HG03039 (cell line): ENCODE results near the gene SIL1.
"Not testable (repeated sequence)": the region's sequence is repeated elsewhere in the genome, so short reads cannot be mapped to it uniquely, and the experiment has no call there.

Experiments
- ATAC-seq: cut with Tn5 transposase; IDR thresholded peaks from one replicate; pipeline ENCODE4 v1.9.1; 2021; ENCODE audit warnings: mild to moderate bottlenecking, moderate library complexity; ENCODE audit not compliant: unreplicated experiment

Gene SIL1

GRCh38 chr5:139197710-139198669, at the start of gene SIL1:
SIL1 (minus strand) TSS chr5:139198368; CDS start chr5:139127843, 70,525 bp downstream.
- ATAC-seq, result peak; percentile 90

DNA sequence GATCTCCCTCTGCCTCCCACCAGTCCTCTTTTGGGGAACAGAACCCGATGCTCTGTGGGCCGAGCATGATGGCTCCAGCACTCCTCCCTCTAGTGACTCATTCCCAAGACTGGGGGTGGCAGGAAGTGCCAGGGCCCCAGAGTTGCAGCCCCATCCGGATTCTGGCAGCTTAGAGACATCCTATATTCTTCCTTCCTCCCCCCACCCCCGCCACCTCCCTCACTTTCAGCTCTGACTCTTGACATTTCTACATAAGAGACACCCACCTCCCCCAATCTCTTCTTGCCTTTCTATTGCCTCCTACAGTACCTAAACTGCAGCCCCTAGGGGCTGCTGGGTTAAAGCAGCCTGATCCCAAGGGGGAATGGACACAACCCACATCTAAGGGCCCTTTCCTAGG, 48.2 kb upstream of the SIL1 start:
- no peak for ATAC-seq

DNA sequence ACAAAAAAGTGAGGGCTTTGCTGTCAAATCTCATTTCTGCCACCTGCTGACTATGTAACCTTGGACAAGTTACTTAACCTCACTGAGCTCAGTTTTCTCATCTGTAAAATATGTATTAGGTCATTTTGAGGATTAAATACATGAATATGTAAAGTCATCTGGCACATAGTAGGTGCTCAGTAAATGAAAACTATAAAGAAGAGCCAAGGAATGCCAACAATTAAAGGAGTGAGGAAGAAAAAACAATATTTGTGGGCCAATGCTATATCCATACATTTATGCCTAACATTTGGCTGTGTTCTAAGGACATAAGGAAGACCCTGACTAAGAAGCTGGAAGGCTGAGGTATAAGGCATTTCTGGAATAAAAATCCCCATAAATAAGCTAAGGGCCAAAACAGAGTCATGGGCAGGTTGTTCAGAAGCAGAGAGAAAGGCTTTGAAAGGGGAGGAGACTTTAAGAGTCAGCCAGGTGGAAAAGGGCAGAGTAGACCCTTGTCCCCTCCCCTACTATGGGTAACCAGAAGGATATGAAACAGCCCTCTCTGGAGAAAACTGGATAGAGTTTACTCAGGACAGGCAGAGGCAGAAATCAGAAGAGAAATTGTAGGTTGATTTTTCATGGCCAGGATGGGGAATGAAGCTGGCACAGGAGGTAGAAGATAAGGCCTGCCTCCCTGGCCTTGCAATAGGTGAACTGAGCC, 47.6 kb upstream of the SIL1 start:
- ATAC-seq, result no peak

DNA sequence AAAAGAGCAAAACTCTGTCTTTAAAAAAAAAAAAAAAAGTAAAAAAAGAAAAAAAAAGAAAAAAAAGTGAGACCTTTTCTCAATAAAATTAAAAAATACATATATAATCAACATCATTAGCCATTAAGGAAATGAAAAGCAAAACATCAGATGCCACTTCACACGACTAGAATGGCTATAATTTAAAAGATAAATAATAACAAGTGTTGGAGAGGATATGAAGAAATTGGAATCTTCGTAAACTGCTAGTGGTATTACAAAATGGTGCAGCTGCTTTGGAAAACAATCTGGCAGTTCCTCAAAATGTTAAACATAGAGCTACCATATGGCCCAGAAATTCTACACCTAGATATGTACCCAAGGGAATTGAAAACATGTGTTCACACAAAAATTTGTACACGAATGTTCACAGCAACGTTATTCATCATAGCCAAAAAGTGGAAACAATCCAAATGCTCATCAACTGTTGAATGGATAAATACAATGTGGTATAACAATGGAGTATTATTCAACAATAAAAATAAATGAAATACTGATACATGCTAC, 45.3 kb upstream of the SIL1 start:
- ATAC-seq, result no peak

DNA sequence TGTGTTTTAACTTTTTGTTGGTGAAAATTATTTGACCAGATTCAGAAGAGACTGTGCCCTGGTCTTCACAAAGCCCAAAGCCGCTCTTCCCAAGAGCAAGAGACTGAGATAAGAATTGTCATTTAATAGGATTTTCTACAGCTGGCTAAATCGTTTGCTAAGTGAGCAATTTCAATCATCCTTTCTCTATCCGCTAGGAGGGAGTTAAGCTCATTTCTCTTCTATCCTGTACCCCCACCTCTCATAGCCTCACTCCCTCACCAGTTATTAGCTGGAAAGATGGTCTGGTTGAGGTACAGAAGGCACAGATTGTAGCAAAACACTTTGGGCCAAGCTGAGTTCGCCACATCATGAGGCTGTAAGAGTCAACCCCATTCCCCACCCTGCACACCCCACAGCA, 43.0 kb upstream of the SIL1 start:
- ATAC-seq, result no peak

- no peak for ATAC-seq
Measured at GRCh38 chr5:139236479-139236878, 38.3 kb upstream of the SIL1 start.

DNA sequence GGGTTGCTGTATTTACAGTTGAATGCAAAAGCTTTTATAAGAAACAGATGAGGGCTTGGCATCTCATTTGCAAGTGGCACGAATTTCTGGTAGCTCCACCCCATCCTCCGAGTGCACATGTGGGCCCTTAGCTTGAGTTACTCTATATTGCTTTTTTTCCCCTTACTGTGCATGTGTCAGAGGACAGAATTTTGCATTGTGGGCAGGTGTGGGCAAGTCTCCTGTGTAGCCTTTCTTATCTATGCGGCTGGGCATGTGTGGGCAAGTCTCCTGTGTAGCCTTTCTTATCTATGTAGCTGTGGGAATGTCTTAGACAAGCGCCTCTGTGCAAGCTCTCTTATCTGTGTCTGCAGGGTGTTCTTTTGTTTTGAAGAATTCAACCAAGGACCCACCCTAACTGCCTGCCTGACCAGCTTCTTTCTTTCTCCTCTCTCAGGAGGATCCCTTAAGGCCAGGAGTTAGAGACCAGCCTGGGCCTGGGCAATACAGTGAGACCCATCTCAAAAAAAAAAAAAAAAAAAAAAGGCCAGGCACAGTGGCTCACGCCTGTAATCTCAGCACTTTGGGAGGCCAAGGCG, 34.1 kb upstream of the SIL1 start:
- ATAC-seq, result no peak

DNA sequence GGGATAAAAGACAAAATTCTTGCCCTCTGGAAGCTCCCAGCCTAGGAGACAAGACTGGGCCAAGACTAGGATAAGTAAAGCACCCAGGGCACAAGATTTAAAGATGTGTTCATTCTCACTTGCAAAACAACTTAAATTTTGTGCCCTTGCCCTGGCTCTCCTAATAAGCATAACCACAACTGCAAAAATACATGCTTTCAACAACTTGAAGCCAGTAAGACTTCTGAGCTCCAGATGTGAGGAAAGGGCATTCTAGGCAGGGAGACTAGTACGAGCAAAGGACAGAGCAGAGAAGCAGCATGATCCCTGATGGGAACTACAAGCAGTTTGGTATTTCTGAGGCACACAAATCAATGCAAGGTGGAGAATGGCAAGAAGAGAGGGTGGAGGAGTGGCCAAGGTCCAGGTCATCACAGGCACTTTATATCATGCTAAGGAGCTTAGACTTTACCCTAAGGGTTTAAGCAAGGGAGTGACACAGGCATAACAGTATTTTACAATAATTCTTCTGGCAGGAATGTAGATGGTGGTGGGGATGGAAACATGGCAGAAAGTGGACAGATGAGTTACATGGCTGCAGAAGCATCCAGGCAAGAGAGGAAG, 30.1 kb upstream of the SIL1 start:
- ATAC-seq, result no peak

DNA sequence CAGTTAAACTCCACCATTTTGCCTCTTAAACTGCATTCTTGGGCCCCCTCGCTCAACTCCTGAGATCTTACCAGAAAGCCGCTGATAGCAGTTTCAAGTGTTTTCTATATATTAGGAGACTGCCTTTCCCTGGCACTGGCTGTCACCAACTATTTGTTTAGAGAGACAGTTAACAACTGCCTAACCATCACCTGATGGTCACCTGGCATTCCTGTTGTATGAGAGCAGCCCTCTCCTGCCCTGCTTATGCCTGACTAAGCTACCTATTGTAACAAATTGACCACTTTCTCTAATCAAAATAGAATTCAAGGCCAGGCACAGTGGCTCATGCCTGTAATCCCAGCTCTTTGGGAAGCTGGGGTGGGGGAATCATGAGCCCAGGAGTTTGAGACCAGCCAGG, 28.0 kb upstream of the SIL1 start:
- ATAC-seq, result no peak

DNA sequence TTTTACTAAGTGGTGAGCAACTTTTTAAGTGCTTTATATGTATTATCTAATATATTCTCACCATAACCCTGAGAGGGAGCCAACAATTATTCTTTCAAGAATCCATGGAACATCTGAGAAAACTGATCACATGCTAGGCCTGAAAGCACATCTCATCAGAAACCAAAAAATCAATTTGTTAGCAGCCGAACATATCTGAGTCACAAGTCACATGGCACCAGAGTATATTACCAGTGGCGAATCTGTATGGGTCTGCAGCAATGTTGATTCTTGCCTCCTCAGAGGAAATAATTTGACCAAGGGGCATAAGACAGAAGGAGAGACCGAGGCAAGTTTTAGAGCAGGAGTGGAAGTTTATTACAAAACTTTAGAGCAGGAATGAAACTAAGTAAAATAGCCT, 25.3 kb upstream of the SIL1 start:
- ATAC-seq, result no peak

DNA sequence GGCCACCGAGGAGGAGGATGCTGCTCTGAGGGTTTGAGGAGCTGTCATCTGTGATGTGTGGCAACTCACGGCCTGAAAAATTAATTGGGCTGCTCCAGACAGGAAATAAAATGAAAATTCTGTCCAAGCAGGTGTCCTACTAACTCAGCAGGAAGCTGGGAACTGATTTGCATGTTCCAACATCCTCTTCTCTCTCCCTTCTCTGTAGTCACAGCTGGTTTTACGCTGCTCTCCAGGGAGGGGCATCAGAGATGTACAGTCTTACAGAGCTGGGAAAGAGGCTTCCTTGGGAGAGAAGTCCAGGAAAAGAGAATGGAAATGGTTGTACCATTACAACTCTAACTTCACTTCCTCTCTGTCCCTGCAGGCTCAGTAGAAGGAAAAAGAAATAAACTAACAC, 24.2 kb upstream of the SIL1 start:
- ATAC-seq, result no peak

- not testable (repeated sequence) for ATAC-seq
Measured at GRCh38 chr5:139218038-139218437, 19.9 kb upstream of the SIL1 start.

DNA sequence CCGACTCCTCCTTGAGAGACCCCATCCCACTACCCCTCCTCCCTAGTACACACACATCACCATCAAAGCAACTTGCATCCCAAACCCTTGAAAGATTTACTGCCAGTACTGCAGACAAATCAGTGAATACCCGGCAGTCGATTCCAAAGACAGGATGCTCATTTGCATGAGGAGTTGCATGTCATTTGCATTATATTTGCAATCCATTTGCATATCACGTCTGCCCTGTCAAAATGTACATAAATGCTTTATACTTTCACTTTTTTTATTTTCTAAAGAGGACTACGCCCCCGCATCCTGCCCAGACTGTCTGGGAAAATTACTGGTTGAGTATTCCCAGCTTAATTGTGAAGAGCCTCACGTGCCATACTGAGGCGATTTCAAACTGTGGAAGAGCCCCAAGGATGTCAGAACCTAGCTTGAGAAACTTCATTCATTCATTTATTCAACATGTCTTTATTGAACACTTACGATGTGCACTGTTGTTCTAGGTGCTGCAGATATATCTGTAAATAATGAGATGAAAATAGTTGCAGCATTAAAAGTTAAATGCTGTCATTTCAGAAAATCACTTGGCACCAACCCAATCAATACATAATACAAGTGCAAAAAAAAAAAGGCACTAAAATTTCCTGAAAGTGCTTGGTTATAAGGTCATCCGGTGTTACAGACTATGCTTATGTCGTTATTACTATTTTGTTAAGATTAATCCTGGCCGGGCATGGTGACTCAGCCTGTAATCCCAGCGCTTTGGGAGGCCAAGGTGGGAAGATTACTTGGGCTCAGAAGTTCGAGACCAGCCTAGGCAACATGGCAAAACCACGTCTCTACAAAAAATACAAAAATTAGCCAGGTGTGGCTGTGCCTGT, 17.2 kb upstream of the SIL1 start:
- no peak for ATAC-seq

GRCh38 chr5:139214646-139215045, 16.5 kb upstream of the SIL1 start:
- no peak for ATAC-seq

DNA sequence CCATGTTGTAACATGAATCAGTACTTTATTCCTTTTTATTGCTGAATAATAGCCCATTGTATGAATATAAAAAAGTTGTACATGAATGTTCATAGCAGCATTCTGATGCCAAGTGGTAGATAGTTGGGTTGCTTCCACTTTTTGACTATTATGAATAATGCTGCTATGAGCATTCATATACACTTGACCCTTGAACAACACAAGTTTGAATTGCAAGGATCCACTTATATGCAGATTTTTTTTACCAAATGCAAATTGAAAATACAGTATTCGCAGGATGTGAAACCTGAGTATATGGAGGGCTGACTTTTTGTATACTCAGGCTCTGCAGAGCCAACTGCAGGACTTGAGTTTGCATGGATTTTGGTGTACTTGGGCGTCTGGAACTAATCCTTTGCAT, 14.7 kb upstream of the SIL1 start:
- no peak for ATAC-seq

GRCh38 chr5:139212486-139212885, 14.3 kb upstream of the SIL1 start:
- no peak for ATAC-seq

- no peak for ATAC-seq
Measured at GRCh38 chr5:139210585-139210984, 12.4 kb upstream of the SIL1 start.

GRCh38 chr5:139207297-139208000, 9.3 kb upstream of the SIL1 start:
- no peak for ATAC-seq

DNA sequence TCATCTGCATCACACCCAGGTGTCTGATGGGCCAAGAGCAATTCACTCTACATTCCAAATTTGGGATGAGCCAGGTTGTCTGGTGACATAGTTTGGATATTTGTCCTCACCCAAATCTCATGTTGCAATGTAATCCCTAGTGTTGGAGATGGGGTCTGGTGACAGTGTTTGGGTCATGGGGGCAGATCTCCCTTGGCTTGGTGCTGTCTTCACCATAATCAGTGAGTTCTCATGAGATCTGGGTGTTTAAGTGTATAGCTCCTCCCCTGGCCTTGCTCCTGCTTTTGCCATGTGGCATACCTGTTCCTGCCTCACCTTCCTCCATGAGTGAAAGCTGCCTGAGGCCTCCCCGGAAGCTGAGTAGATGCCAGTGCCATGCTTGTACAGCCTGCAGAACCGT, 7.4 kb upstream of the SIL1 start:
- no peak for ATAC-seq

GRCh38 chr5:139205124-139205523, 7.0 kb upstream of the SIL1 start:
- no peak for ATAC-seq
